CD4-positive, alpha-beta T cell treated with Interleukin-4 for 4 hours (primary cell): ENCODE data around the gene MAML2.

Experiments
- DNase-seq: peaks from one replicate; pipeline ENCODE4 v3.0.0-alpha.2; 2020

MAML2 gene

GRCh38 chr11:96021901-96022650 lies 320.9 kb downstream of the MAML2 start:
- no peak for DNase-seq

GRCh38 chr11:96019810-96020747 lies 322.9 kb downstream of the MAML2 start:
- peak; percentile 13 for DNase-seq

DNA sequence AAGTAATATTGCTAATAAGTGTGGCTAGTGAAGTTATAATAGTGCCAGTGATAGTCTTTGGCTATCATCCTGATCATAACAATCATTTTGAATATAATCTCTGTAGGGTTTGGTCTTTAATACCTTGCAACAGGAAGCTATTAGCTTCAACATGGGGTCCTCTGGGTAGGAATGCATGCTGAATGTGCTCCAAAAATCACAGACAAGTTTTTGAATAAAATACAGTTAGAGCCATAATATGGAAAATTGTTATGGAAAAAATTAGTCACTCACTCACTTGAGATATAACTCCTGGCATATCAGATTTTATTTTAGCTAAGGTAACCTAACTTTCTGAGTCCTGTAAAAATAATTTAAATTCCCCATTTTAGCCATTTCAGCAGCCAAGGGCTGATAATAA lies 323.7 kb downstream of the MAML2 start:
- no peak for DNase-seq

- no peak for DNase-seq
Measured at GRCh38 chr11:96017856-96018255, 325.1 kb downstream of the MAML2 start.

DNA sequence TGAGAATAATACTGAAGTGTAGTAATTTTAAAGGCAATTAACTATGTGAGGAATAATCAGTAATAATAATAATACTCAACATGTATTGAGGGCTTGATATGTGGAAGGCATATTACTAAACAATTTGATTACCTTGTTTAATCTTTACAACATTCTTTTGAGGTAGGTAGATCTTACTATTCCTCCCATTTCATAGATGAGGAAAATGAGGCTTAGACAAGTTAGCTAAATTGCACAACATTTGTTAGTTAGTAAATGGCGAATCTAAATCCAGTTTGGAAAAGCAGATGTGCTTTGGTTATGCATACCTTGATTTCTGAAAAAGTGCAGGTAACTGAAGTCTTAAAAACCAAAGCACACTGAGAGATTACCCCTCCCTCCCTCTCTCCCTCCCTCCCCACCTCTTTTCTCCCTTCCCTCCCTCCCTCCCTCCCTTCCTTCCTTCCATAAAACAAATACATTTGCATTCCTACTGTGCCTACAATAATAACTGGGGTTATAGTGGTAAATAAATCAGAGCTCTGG lies 326.0 kb downstream of the MAML2 start:
- no peak for DNase-seq

DNA sequence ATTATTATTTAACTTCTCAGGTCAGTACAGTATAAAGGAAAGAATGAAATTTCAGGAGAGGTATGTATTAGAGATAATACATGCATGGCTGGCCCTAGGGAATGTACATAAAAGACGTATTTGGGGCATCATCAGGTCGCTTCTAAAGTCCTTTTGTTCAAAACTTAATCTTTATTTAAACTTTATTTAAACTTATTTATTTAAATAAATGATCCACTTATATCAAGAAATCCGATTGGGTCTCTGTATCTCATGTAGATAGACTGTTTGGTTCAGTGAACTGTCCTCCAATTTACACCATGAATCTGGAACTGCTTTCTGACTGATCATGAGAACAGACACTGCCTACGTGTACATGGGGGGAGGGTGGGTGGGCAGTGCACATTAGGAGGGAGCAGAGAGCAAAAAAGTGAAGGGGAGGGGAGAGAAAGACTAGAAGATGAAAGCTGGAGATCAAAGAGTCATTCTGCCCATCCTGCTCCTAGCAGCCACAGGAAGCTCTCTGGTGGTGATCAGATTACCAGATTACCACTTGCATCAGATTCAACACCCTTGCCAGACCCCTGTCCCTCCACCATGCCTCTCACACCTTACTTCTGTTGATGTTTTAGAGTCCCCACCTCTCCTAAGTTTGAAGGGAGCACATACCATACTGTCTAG lies 327.0 kb downstream of the MAML2 start:
- DNase-seq: peak; percentile 56

DNA sequence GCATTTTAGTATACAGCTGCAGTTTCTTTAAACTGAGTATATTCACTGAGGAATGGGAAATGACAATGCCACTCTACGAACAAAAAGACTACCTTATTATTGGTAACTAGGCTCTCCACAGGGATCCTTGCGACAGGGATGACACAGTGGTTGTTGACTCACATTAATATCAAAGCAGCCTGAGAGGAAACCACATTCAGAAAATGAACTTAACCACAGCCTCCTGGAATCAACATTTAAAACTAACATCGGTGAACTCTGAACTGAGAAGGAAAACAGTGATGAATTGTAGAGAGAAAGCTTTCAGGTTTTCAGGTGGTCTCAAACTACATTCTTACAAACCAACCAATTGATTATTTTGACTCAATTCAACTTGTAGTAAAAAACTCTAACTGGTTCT lies 328.8 kb downstream of the MAML2 start:
- peak; percentile 83 for DNase-seq

GRCh38 chr11:96013461-96014213 lies 329.4 kb downstream of the MAML2 start:
- no peak for DNase-seq

GRCh38 chr11:96012086-96012824 lies 330.7 kb downstream of the MAML2 start:
- DNase-seq: peak; percentile 94

GRCh38 chr11:96010683-96011082 lies 332.3 kb downstream of the MAML2 start:
- no peak for DNase-seq

- no peak for DNase-seq
Measured at GRCh38 chr11:96008161-96008720, 334.8 kb downstream of the MAML2 start.

DNA sequence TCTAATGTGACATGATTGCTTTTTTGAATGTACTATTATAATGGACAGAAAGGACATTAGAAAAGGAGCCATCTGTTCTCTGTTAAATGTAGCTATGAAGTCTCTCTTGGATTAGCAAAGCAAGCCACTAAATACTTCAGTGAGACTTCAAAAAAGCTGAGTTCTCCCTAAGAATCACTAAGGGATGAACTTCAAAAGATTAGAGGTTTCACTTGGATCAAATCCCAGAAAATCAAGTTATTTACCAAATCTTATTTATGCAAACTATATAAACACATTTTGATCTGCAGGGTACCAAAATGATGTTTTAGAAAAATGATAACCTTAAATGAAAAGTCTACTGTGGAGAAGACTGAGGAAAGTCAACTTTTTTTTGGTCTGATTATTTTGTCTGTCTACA lies 337.0 kb downstream of the MAML2 start:
- DNase-seq: no peak

GRCh38 chr11:96004862-96005261 lies 338.1 kb downstream of the MAML2 start:
- no peak for DNase-seq

DNA sequence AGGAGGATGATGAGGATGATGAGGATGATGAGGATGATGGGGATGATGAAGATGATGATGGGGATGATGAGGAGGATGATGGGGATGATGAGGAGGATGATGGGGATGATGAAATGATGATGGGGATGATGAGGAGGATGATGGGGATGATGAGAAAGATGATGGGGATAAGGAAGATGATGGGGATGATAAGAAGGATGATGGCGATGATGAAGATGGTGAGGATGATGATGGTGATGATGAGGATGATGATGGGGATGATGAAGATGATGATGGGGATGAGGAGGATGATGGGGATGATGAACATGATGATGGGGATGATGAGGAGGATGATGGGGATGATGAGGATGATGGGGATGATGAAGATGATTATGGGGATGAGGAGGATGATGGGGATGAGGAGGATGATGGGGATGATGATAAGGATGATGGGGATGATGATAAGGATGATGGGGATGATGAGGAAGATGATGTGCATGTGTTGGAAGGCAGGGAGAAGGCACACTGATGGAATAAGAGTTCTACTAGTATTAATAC lies 340.2 kb downstream of the MAML2 start:
- no peak for DNase-seq

GRCh38 chr11:96002339-96002738 lies 340.7 kb downstream of the MAML2 start:
- DNase-seq: no peak

- DNase-seq: no peak
Measured at GRCh38 chr11:96001037-96001436, 342.0 kb downstream of the MAML2 start.

DNA sequence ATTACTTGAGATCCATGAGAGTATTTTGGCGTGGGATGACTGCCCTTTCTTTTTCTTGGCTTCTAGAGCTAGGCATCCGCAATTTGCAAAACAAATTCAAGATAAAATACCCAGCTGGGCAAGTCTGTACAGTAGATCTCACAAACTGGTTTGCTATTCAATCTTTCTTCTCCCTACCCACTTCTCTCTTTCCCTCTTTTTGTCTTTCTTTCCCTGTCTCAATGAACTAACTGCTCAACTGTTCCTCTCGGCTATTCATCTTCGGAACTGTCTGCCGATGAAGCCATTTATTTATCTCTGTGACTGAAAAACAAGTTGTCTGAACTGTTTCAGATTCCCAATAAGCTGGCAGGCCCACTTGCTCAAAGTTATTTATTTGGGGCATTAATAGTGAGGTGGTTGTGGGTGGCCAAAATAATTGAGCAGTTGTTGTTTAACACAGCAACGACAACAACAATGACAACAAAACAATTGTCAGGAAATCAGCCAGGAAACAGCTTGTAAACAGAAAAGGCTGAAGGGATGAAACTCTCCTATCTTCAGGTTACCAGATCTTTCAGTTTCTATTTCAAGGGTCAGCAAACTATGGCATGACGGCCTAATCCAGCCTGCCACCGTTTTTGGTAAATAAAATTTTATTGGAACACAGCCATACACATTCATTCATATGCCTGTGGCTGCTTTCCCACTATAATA lies 343.1 kb downstream of the MAML2 start:
- DNase-seq: no peak

DNA sequence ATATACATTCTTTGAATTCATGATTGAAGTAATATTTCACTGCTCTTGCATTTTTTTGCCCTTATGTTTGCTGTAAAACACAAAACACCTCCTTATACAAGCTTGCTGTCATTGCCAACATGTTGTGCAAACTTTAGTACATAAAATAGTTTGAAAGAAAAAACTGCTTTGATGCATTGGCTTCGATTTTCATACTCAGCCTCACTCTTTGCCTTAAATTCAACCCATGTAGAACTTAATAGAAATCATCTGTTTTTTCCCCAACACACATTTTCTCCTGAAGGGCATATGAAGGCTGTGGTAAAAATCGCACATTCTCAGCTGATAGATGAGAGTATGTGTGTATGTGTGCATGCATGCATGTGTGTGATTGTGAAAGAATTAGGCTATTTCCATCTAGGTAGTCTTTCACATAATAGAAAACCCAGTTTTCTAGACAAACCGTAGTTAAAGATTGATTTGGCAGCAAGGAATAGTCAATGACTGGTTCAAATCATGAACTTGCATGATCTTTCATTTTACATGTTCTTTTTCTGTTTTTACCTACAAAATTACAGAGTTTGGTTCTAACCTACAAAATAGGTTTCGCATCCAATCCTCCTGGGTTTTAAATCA lies 346.3 kb downstream of the MAML2 start:
- no peak for DNase-seq

DNA sequence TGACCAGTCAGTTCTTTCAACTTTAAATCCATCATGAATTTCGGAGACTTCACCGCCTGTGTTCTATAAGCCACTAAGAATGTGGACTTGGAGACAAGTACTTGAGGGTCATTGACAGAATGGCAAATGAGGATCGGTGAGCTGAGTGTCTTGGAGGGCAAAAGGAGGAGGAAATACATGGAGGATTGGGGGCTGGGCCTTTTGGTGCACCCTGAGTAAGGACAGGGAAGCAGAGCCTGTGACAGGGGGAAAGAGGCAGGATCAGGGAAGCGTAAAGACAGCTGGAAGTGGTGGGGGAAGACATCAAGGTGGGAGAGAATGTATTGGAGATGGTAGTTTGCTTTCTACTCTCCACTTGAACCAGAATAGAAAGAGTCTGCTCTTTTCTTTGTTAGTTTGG lies 348.7 kb downstream of the MAML2 start:
- DNase-seq: no peak
